Fibroblast of skin of scalp (primary cell): Measurements from ENCODE around the gene KCNN2.

ENCODE experiments used
- DNase-seq: peaks from one replicate; pipeline ENCODE4 v3.0.0-alpha.2; 2013

KCNN2 gene

GRCh38 chr5:114362977-114363761 is 1.3 kb downstream of the KCNN2 start:
- DNase-seq, result no peak

- no peak for DNase-seq
These were observed 2.0 kb downstream of the KCNN2 start for GRCh38 chr5:114363837-114364236.

GRCh38 chr5:114367029-114367428 is 5.2 kb downstream of the KCNN2 start:
- DNase-seq, result peak; percentile 24

GRCh38 chr5:114369680-114370417 is 8.0 kb downstream of the KCNN2 start:
- no peak for DNase-seq

GRCh38 chr5:114377050-114377844 is 15.4 kb downstream of the KCNN2 start:
- no peak for DNase-seq

GRCh38 chr5:114377946-114378345 is 16.1 kb downstream of the KCNN2 start:
- no peak for DNase-seq

- no peak for DNase-seq
These were observed 18.9 kb downstream of the KCNN2 start for GRCh38 chr5:114380721-114381120.

- peak; percentile 59 for DNase-seq
These were observed 25.6 kb downstream of the KCNN2 start for GRCh38 chr5:114387433-114387832.

- no peak for DNase-seq
These were observed 28.6 kb downstream of the KCNN2 start for GRCh38 chr5:114390431-114390830.

GRCh38 chr5:114391321-114391720 is 29.5 kb downstream of the KCNN2 start:
- peak; percentile 56 for DNase-seq

- no peak for DNase-seq
These were observed 31.3 kb downstream of the KCNN2 start for GRCh38 chr5:114393159-114393558.

- DNase-seq, result no peak
These were observed 40.3 kb downstream of the KCNN2 start for GRCh38 chr5:114402206-114402605.

- no peak for DNase-seq
These were observed 45.9 kb downstream of the KCNN2 start for GRCh38 chr5:114407783-114408182.

GRCh38 chr5:114408847-114409246 is 47.0 kb downstream of the KCNN2 start:
- no peak for DNase-seq

- no peak for DNase-seq
These were observed 49.6 kb downstream of the KCNN2 start for GRCh38 chr5:114411380-114411931.

GRCh38 chr5:114412510-114413171 is 50.8 kb downstream of the KCNN2 start:
- DNase-seq, result peak; percentile 75

GRCh38 chr5:114415760-114416159 is 53.9 kb downstream of the KCNN2 start:
- no peak for DNase-seq

- no peak for DNase-seq
These were observed 54.4 kb downstream of the KCNN2 start for GRCh38 chr5:114416254-114416653.

GRCh38 chr5:114417519-114417918 is 55.6 kb downstream of the KCNN2 start:
- no peak for DNase-seq

- no peak for DNase-seq
These were observed 56.6 kb downstream of the KCNN2 start for GRCh38 chr5:114418176-114419066.

- no peak for DNase-seq
These were observed 57.2 kb downstream of the KCNN2 start for GRCh38 chr5:114419067-114419388.
